Tibial nerve (tissue), 4 donors: Measurements from ENCODE around the gene RELA.

ENCODE experiments used
- CTCF ChIP-seq, 5 experiments: fragments of 200-600 bp in 3 of 5; fragments of 450-650 bp in 2 of 5; sonication (generic) in 3 of 5; IDR thresholded peaks; one replicate each; pipeline ENCODE4 v1.5.1; 2016 to 2019; ENCODE audit warnings: antibody characterized with exemption in 5 of 5, mild to moderate bottlenecking in 3 of 5, moderate library complexity in 2 of 5
- EP300 ChIP-seq, 2 donors: sonication (generic); formaldehyde crosslinking; IDR thresholded peaks; one replicate each; pipeline ENCODE4 v1.6.1; 2017; ENCODE audit warnings: antibody characterized with exemption in 2 of 2, mild to moderate bottlenecking in 1 of 2
- POLR2A ChIP-seq, 2 donors: fragments of 450-650 bp; IDR thresholded peaks; one replicate each; pipeline ENCODE4 v1.6.1; 2017; ENCODE audit warnings: antibody characterized with exemption in 2 of 2, mild to moderate bottlenecking in 2 of 2, moderate library complexity in 2 of 2

- TF ChIP-seq CTCF (IDR thresholded peaks at IDR 0.05) (no peak), POLR2A (IDR thresholded peaks at IDR 0.05) (no peak), EP300 (IDR thresholded peaks at IDR 0.05) (no peak)
These were observed 10.3 kb upstream of the RELA start for GRCh38 chr11:65672982-65673381.
